ENCODE results near the gene ACOX3.

- TF ChIP-seq GATA2 (CRISPR knock-in tag; IDR thresholded peaks at IDR 0.05) (no peak), SMC3 (IDR thresholded peaks at IDR 0.05; ENCODE audit: low read depth, low read length) (no peak), EP300 (IDR thresholded peaks at IDR 0.05; ENCODE audit: borderline replicate concordance in 1 of 2, low read depth in 1 of 2, low read length in 1 of 2) (no peak), CTCF (IDR thresholded peaks at IDR 0.05) (no peak), REST (IDR thresholded peaks at IDR 0.05; ENCODE audit: low read depth, low read length) (no peak)
Measured at GRCh38 chr4:8364141-8364540, 76.4 kb downstream of the ACOX3 start.
